Measurements from ENCODE around the gene DNAH11.

DNA sequence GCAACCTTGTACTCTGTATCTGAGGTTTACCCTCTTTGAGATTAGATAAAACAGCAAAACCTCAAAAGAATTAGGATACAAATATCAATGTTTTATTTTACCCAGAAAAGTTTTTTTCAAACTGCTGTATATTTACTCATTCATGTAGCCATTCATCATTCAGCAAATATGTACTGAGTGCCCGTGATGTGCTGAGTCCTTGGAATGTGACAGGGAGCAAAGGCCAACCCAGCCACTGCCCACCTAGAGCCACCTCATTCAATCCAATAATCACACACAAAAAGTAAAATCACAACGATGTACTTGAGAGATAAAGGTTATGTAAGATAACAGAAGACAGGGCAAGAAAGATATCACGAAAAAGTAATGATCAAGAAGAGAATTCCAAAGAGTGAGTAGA, 215.4 kb downstream of the DNAH11 start:
- TF ChIP-seq, protein P1, sequence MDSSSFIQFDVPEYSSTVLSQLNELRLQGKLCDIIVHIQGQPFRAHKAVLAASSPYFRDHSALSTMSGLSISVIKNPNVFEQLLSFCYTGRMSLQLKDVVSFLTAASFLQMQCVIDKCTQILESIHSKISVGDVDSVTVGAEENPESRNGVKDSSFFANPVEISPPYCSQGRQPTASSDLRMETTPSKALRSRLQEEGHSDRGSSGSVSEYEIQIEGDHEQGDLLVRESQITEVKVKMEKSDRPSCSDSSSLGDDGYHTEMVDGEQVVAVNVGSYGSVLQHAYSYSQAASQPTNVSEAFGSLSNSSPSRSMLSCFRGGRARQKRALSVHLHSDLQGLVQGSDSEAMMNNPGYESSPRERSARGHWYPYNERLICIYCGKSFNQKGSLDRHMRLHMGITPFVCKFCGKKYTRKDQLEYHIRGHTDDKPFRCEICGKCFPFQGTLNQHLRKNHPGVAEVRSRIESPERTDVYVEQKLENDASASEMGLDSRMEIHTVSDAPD (CRISPR knock-in tag; IDR thresholded peaks at IDR 0.05), result no peak
- TF ChIP-seq ATF1 (CRISPR knock-in tag; IDR thresholded peaks at IDR 0.05) (no peak), ATF1 (tag; IDR thresholded peaks at IDR 0.05) (no peak), HDAC2 (IDR thresholded peaks at IDR 0.05) (no peak), POLR2A (conservative IDR thresholded peaks at IDR 0.05) (no peak)

All from K562 (cell line).